Loucy (cell line): ENCODE measurements around the gene KRTAP9-3.
"Not testable (repeated sequence)": the region's sequence is repeated elsewhere in the genome, so short reads cannot be mapped to it uniquely, and the experiment has no call there.

Experiments used
- H2AFZ ChIP-seq: fragments of 200-600 bp; sonication (generic); 2 replicates; pipeline ENCODE4 v1.6.0; 2016; ENCODE audit warnings: antibody characterized with exemption, mild to moderate bottlenecking, low read length, moderate library complexity
- H3F3A ChIP-seq: fragments of 200-600 bp; 2 replicates; pipeline ENCODE4 v1.6.0; 2016; ENCODE audit warnings: antibody characterized with exemption, low read depth, mild to moderate bottlenecking
- H3K27me3 ChIP-seq: fragments of 200-600 bp; sonication (generic); 2 replicates; pipeline ENCODE4 v1.6.1; 2014; ENCODE audit warnings: low read length, mild to moderate bottlenecking; ENCODE audit not compliant: insufficient read depth, poor library complexity, severe bottlenecking
- H3K36me3 ChIP-seq: fragments of 200-600 bp; sonication (generic); 2 replicates; pipeline ENCODE4 v1.6.1; 2016; ENCODE audit warnings: low read length; ENCODE audit not compliant: insufficient read depth
- H3K4me1 ChIP-seq: fragments of 200-600 bp; sonication (generic); 2 replicates; pipeline ENCODE4 v1.5.1; 2014; ENCODE audit warnings: low read length, mild to moderate bottlenecking; ENCODE audit not compliant: insufficient read depth, poor library complexity, severe bottlenecking
- H3K4me2 ChIP-seq: fragments of 200-600 bp; sonication (generic); 2 replicates; pipeline ENCODE4 v1.6.0; 2014; ENCODE audit warnings: antibody characterized with exemption, low read length, low read depth, mild to moderate bottlenecking; ENCODE audit not compliant: poor library complexity, severe bottlenecking
- H3K4me3 ChIP-seq: fragments of 200-600 bp; sonication (generic); 2 replicates; pipeline ENCODE4 v1.5.1; 2014; ENCODE audit warnings: low read length, mild to moderate bottlenecking, mixed read lengths; ENCODE audit not compliant: poor library complexity, severe bottlenecking
- H3K79me2 ChIP-seq: fragments of 200-600 bp; sonication (generic); 2 replicates; pipeline ENCODE4 v1.6.1; 2014; ENCODE audit warnings: low read length; ENCODE audit not compliant: insufficient read depth
- H3K9ac ChIP-seq: fragments of 200-600 bp; sonication (generic); 2 replicates; pipeline ENCODE4 v1.6.0; 2014; ENCODE audit warnings: mild to moderate bottlenecking, low read depth, low read length, moderate library complexity; ENCODE audit not compliant: poor library complexity, severe bottlenecking
- H3K9me2 ChIP-seq: fragments of 200-600 bp; sonication (generic); replicated peaks from 2 replicates; pipeline ENCODE4 v1.6.1; 2016; ENCODE audit warnings: low read depth, low read length, mixed read lengths
- H3K9me3 ChIP-seq: fragments of 200-600 bp; sonication (generic); 2 replicates; pipeline ENCODE4 v1.6.1; 2014; ENCODE audit warnings: mild to moderate bottlenecking, antibody characterized with exemption, low read length, low read depth; ENCODE audit not compliant: insufficient read depth
- H4K20me1 ChIP-seq: fragments of 200-600 bp; sonication (generic); 2 replicates; pipeline ENCODE4 v1.6.0; 2014; ENCODE audit warnings: antibody characterized with exemption, low read length, mild to moderate bottlenecking; ENCODE audit not compliant: insufficient read depth, poor library complexity, severe bottlenecking
- EZH2phosphoT487 ChIP-seq: fragments of 200-600 bp; IDR thresholded peaks from 2 replicates; pipeline ENCODE4 v1.6.1; 2018; ENCODE audit warnings: antibody characterized with exemption, mild to moderate bottlenecking, moderate library complexity, borderline replicate concordance
- TF ChIP-seq, protein P1 (sequence below): fragments of 200-600 bp; sonication (generic); conservative IDR thresholded peaks from 2 replicates; pipeline ENCODE4 v1.5.1; 2014; ENCODE audit warnings: mild to moderate bottlenecking, antibody characterized with exemption, low read length

Gene KRTAP9-3

DNA sequence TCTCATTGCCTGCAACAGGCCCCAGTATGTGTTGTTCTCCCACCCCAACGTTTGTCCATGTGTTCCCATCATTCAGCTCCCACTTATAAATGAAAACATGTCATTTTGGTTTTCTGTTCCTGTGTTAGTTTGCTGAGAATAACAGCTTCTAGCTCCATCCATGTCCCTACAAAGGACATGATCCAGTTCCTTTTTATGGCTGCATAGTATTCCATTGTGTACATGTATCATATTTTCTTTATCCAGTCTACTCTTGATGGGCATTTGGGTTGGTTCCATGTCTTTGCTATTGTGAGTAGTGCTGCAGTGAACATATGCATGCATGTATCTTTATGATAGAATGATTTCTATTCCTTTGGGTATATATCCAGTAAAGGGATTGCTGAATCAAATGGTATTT, 16.6 kb upstream of the KRTAP9-3 start:
- Histone ChIP-seq H3K79me2 (no peaks in the 10 kb centered on the region), H3K4me1 (no peaks in the 10 kb centered on the region), H3K9me2 (no peaks in the 10 kb centered on the region), H2AFZ (no peak overlapping the region), H3K36me3 (no peaks in the 10 kb centered on the region), H3F3A (no peaks in the 10 kb centered on the region), H4K20me1 (no peaks in the 10 kb centered on the region), H3K27me3 (no peaks in the 10 kb centered on the region), H3K4me2 (no peak overlapping the region), H3K9me3 (no peaks in the 10 kb centered on the region), H3K9ac (no peak overlapping the region), H3K4me3 (no peak overlapping the region)
- TF ChIP-seq, protein P1, sequence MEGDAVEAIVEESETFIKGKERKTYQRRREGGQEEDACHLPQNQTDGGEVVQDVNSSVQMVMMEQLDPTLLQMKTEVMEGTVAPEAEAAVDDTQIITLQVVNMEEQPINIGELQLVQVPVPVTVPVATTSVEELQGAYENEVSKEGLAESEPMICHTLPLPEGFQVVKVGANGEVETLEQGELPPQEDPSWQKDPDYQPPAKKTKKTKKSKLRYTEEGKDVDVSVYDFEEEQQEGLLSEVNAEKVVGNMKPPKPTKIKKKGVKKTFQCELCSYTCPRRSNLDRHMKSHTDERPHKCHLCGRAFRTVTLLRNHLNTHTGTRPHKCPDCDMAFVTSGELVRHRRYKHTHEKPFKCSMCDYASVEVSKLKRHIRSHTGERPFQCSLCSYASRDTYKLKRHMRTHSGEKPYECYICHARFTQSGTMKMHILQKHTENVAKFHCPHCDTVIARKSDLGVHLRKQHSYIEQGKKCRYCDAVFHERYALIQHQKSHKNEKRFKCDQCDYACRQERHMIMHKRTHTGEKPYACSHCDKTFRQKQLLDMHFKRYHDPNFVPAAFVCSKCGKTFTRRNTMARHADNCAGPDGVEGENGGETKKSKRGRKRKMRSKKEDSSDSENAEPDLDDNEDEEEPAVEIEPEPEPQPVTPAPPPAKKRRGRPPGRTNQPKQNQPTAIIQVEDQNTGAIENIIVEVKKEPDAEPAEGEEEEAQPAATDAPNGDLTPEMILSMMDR = no peak
- no peak for TF ChIP-seq EZH2phosphoT487

DNA sequence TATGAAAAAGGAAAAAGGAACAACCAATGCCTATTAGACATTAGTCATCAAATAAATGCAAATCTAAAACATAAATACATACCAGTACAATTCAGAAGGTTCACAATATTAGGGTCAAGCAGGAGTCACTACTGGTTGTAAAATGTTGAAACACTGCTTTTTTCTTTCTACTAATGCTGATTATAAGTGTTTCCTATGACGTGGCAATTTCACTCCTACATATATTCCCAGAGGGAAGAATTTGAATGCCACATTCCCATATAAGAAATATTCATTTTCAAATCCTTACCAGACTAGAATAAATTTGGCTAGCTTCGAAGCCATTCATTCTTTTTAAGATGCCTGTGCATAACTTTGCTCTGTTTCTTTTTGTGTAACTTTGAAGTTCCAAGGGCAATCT, 8.4 kb upstream of the KRTAP9-3 start:
- H3K4me1 ChIP-seq = no peaks in the 10 kb centered on the region
- H3K4me3 ChIP-seq = no peak overlapping the region
- no peak overlapping the region for H2AFZ ChIP-seq
- H3K9me2 ChIP-seq = no peaks in the 10 kb centered on the region
- H3K27me3 ChIP-seq = no peaks in the 10 kb centered on the region
- no peak overlapping the region for H3K9ac ChIP-seq
- no peaks in the 10 kb centered on the region for H3K36me3 ChIP-seq
- H4K20me1 ChIP-seq = no peaks in the 10 kb centered on the region
- TF ChIP-seq EZH2phosphoT487 = no peak
- TF ChIP-seq, protein P1 = no peak
- no peaks in the 10 kb centered on the region for H3K79me2 ChIP-seq
- no peaks in the 10 kb centered on the region for H3F3A ChIP-seq
- no peaks in the 10 kb centered on the region for H3K9me3 ChIP-seq
- H3K4me2 ChIP-seq = no peak overlapping the region

DNA sequence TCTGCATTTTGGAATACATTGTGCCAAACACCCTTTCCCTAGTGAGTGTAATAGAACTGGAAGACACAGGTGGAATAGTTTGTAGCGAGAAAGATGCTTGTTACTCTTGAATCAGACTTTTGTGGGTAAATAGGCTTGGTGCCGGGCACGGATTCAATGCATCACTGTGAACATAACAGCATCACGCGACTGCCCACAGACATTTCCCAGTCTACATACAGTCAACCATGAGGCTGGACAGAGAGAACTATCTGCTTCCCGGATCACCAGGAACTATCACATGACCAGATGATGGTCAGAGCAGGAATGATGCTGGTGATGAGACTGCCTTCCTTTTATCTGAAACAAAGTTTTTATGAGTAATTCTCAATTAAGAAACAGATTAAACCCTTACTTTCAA, 6.2 kb upstream of the KRTAP9-3 start:
- no peak overlapping the region for H3K4me3 ChIP-seq
- H4K20me1 ChIP-seq = no peaks in the 10 kb centered on the region
- H3K9me3 ChIP-seq = no peaks in the 10 kb centered on the region
- no peaks in the 10 kb centered on the region for H3K36me3 ChIP-seq
- no peak overlapping the region for H3K9ac ChIP-seq
- no peaks in the 10 kb centered on the region for H3K79me2 ChIP-seq
- no peaks in the 10 kb centered on the region for H3K4me1 ChIP-seq
- H3K4me2 ChIP-seq = no peak overlapping the region
- no peaks in the 10 kb centered on the region for H3F3A ChIP-seq
- TF ChIP-seq, protein P1 = no peak
- no peak for TF ChIP-seq EZH2phosphoT487
- H2AFZ ChIP-seq = no peak overlapping the region
- H3K9me2 ChIP-seq = no peaks in the 10 kb centered on the region
- no peaks in the 10 kb centered on the region for H3K27me3 ChIP-seq

DNA sequence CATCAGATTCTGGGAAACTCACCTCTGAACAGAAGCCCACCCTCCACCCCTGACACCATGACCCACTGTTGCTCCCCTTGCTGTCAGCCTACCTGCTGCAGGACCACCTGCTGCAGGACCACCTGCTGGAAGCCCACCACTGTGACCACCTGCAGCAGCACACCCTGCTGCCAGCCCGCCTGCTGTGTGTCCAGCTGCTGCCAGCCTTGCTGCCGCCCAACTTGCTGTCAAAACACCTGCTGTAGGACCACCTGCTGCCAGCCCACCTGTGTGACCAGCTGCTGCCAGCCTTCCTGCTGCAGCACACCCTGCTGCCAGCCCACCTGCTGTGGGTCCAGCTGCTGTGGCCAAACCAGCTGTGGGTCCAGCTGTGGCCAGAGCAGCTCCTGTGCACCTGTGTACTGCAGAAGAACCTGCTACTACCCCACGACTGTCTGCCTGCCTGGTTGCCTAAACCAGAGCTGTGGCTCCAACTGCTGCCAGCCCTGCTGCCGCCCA, 5.6 kb upstream of the KRTAP9-3 start, which contains the start of gene KRTAP9-2:
Gene KRTAP9-2, plus strand, starts transcription at position 51 of the 498 bp plus-strand sequence. Its CDS starts 7 bp downstream, at position 58.
- H3F3A ChIP-seq, H3K9me3 ChIP-seq, H2AFZ ChIP-seq, H3K27me3 ChIP-seq, H3K36me3 ChIP-seq, H3K9me2 ChIP-seq, H3K4me3 ChIP-seq, H3K4me2 ChIP-seq, H4K20me1 ChIP-seq, H3K9ac ChIP-seq, H3K79me2 ChIP-seq, H3K4me1 ChIP-seq: not testable (repeated sequence)
